ENCODE measurements around the gene NEK2.
"Not testable (repeated sequence)": the region's sequence is repeated elsewhere in the genome, so short reads cannot be mapped to it uniquely, and the experiment has no call there.

Gene NEK2

DNA sequence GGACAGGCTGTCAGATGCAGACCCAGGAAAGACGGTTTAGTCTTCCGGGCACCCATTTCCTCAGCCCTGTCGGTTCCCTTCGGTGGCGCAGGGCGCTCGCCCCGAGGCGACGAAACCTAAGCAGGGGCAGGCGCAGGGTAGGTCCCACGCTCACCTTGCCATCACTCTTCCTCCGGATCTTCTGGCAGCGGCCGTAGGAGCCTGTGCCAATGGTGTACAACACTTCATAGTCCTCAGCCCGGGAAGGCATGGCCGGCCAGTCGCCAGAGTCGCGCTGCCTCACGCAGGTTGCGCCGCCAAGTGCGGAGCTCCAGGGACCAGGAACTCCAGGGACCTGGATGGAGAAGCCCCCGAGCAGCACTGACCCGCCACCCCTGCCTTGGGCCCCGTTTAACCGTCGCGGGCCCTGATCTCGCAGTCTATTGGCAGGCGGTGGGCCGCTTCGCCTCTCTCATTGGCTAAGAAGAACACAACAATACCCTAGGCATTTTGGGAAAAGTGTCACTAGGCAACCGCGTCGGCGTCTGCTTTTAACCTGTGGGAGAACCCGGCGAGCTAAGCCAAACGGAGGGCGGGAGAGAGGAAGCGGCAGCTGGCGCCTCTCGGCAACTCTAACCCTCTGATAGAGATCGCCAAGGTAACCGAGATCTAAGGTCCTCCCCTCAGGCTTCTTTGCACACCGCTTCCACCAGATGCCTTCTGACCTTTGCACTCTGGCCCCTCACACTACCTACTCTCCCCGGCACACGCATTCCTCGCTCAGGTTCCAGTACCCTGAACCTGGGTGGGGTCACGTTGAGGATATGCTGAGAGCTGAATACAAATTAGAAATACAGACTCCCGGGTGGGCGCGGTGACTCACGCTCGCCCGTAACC, at the start of gene NEK2:
Gene NEK2, minus strand, starts transcription at position 392 of the 876 bp plus-strand sequence. Its CDS starts 142 bp downstream, at position 250.
- DNase-seq = peak; percentile 95

DNA sequence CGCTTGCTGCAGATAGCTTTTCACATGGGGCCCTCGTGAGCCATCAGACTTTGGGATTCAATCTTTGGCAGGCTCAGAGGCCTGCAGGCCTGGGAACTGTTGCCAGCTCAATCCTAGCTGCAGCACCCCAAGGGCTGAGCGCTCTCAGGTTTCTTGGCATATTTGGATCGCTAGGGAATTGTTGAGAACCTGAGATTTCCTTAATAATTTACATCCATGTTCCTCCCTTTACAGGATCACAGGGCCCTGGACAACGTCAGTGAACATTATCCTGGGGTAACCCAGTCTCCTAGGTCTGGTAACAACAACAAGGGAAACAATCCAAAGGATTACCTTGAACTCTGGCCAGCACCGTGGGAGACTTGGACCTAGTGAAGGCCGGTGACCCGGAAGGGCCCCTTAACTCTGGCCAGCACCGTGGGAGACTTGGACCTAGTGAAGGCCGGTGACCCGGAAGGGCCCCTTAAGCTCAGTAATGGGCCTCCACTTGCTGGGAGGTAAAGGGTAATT, 49.3 kb upstream of the NEK2 start:
- DNase-seq = no peak

GRCh38 chr1:211723273-211723672, 47.9 kb upstream of the NEK2 start:
- no peak for DNase-seq

DNA sequence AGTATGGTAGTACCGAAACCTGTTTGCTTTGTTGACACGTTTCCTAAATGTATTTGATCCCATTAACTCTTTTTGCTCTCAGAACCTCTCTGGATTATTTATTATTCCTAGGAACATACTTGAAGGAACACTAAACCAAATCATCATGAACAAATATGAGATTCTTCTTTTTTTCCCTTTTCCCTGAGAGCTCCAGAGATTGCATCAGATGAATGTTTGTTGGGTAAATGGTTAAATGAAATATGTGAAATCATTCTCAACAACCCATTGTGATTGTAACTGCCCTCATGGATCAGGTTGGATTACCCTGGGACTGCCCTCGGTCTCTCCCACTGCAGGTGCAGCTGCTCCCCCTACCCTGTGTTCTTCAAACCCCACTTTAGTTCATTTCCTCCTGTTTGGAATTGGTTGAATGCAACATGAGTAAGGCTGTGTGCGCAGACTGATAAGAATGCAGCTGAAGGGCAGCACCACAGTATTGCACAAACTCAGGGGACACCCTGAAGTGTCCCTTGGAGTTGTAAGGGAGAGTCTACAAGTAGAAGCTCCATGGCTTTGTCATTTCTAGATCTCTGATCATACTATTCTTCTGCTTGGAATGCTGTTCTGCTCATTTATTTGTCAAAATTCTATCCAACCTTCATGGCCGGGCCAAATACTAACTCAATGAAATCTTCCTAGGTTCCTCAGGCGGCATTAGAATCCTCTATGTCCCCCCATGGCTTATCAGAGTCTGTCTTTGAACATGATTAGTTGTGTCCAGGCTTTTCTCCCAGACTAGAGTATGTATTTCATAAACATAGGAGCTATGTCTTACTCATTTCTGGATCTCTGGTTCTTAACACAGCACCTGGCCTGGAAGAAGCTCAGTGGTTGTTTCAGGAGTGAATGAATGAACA, 47.1 kb upstream of the NEK2 start:
- DNase-seq = no peak

DNA sequence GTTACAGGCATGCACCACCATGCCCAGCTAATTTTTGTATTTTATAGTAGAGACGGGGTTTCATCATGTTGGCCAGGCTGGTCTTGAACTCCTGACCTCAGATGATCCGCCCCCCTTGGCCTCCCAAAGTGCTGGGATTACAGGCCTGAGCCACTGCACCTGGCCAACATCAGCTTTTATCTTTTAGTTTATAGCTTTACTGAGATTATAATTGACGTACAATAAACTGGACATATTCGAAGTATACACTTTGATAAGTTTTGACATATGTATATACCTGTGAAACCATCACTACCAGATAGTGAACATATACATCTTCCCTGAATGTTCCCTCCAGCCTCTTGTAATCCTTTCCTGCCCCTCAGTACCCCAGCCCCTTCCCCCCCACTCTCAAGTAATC, 41.1 kb upstream of the NEK2 start:
- not testable (repeated sequence) for DNase-seq

DNA sequence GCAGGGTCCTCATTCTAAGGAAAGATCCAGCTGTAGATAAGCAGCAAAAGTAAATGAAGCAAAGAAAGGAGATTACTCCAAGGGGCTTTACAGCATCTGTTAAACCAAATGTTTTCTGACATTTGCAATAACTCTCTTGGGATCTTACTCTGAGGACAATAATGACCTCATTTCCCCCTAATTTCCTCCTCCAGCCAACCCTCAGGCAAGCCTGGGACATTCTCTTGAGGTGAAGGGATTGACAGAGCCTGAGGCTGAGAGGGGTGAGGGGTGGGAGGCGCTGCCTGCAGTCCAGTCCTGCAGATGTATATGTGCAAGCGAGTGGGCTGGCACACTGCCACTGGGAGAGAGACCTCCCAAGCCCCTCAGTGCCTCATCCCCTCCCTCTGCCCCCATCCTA, 40.5 kb upstream of the NEK2 start:
- no peak for DNase-seq

- no peak for DNase-seq
These were observed 38.7 kb upstream of the NEK2 start for GRCh38 chr1:211714154-211714553.

- no peak for DNase-seq
These were observed 37.8 kb upstream of the NEK2 start for GRCh38 chr1:211713231-211713630.

DNA sequence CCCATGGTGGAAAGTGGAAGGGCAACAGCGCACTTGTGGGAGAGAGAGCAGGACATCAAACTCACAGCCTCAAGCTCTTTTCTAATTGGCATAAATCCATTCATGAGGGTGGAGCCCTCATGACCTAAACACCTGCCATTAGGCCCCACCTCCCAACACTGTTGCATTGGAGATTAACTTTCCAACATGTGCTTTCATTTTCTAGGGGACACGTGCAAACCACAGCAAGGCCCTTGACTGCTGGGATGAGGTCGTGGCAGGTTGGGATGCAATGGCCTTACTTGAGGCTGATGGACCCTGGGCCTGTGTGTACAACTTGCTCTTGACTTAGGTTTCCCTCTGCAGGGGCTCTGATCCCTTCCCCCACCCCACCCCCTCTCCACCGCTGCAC, 35.9 kb upstream of the NEK2 start:
- DNase-seq = no peak

DNA sequence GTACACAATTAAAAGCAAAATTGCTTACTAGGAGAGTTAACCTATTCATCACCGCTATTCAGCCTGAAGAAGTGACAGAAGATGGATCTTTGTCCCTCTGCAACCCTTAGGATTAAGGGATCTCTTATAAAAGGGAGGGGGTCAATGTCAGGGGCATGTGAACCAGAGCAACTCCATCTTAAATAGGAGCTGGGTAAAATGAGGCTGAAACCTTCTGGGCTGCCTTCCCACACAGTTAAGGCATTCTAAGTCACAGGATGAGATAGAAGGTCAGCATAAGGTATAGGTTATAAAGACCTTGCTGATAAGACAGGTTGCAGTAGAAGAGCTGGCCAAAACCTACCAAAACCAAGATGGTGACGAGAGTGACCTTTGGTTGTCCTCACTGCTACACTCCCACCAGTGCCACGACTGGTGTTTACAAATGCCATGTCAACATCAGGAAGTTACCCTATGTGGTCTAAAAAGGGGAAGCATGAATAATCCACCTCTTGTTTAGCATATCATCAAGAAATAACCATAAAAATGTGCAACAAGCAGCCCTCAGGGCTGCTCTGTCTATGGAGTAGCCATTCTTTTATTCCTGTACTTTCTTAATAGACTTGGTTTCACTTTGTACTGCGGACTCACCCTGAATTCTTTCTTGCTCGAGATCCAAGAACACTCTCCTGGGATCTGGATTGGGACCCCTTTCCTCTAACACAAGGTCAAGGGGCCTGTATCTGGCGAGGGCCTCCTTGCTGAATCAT, 35.3 kb upstream of the NEK2 start:
- no peak for DNase-seq

DNA sequence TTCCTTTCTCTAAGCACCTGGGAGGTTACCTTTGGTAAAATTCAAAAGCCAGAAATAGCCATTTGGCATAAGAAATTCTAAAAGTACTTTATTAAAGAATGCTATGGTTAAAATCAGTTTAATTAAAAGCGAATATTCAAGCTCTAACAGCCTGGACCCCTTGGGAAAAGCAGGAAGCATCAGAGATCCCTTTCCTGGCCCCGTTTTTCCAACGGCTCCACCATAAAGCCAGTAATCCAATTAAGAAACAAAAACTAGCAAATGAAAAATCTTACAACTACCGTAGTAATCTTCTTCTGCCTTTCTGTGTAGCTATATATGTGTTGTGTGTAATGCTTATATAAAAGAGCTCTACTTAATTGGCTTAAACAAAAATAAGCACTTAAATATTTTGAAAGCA, 33.5 kb upstream of the NEK2 start:
- no peak for DNase-seq

DNA sequence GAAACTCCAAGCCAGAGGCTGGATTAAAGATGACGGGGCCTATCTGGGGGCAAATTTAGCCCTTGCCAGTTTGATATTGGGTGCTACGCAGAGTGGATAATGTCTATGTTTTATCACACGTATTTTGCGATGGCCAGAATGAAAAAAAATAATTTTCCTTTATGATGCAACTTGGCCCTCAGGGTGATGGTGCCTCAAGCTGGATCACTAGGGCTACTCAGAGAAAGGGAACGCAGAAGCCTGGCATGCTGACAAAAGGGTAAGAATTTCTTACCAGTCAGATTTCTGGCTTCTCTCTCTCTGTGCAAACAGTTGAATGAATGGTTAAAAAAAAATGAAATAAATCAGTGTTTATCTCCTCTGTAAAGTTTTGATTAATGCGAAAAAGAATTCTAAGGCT, 32.6 kb upstream of the NEK2 start:
- no peak for DNase-seq

DNA sequence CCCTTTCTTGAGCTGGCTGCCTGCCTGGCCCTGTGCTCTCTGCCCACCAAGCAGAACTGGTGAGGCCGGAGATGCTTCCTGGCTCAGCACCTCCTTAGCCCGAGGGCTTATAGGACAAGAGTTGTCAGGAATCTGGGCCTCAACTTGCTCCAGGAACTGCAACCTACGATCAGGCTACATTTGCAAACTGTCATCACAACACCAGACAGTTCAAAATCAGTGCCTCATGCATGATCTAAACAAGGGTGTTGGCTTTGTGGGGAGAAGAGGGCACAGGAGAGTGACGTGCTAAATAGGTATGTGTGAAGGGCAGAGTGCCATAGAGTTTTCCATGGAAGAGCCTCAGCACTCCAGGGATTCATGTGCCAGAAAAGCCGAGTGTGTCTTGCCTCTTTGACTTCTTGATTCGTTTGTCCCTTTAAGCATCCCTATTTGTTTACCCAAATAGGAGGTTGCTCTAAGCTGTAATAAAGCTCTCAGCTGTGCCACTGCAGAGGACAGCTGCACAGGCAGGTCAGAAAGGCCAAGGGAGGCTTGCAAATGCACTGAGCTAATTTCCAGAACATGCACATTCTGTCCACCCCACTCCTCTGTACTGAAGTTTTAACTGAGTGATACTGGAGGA, 30.2 kb upstream of the NEK2 start:
- no peak for DNase-seq

DNA sequence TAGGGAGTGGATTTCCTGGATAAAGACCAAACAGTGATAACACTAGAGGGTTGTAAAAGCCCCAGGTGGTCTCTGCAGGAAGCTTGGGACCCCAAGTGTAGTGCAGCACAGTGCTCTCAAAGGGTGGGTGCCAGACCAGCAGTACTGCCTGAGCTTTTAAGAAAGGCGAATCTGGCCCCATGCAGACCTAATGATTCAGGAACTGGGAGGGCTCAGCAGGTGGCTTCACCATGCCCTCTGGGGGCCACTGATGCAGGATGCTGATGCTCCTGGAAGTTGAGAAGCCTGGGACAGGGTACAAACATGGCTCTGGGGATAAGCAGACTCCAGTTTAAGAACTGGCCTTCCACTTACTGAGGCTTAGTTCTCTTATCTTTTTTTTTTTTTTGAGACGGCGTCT, 29.1 kb upstream of the NEK2 start:
- no peak for DNase-seq

DNA sequence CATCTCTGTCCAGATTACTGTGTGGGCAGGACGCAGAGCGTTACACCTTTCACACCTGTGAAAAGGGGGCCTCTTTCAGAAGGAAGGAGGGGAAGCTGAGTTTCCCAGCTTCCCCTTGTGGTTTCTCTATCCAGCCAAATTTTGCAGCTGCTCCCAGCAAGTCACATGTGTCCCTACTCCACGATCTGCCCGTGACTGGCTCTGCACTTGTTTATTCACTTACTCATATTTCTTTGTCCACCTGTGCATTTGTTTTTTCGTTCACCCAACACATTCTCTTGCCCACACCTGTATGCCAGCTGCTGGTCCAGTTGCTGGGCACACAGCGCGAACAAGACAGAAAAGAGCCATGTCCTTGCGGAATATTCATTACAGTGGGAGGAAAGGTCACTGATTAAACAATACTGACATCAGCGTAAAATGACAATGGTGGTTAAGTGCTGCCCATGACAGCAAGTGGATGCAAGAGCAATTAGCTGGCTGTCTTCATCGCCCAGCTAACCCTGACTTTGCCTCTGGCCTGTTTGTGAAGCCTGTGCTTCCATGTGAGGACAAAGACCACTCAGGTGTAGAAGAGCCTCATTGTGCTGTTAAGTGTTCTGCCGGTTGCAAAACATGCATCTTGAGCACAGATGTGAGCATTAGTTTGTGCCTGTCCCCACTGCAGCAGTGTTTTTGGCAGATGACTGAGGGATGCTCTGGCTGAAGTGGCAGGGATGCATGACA, 28.6 kb upstream of the NEK2 start:
- DNase-seq = no peak

DNA sequence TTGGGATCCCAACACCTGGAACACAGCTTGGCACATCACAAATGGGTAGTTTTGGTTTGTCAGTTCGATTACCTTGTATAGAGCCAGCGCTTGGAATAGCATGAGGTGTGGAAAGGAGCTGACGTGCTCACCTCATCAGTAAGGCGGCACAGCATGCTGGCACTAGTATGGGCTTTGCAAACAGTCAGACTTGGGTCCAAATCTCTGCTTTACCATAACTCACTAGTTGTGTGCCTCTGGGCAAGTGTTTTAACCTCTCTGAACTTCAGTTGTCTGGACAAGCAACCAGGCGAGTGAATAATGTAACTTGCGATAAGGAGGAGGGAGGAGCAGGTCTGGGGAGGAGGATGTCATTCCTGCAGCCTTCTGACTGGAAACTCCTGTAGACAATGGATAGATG, 26.3 kb upstream of the NEK2 start:
- no peak for DNase-seq

GRCh38 chr1:211699059-211699458, 23.6 kb upstream of the NEK2 start:
- DNase-seq = no peak

DNA sequence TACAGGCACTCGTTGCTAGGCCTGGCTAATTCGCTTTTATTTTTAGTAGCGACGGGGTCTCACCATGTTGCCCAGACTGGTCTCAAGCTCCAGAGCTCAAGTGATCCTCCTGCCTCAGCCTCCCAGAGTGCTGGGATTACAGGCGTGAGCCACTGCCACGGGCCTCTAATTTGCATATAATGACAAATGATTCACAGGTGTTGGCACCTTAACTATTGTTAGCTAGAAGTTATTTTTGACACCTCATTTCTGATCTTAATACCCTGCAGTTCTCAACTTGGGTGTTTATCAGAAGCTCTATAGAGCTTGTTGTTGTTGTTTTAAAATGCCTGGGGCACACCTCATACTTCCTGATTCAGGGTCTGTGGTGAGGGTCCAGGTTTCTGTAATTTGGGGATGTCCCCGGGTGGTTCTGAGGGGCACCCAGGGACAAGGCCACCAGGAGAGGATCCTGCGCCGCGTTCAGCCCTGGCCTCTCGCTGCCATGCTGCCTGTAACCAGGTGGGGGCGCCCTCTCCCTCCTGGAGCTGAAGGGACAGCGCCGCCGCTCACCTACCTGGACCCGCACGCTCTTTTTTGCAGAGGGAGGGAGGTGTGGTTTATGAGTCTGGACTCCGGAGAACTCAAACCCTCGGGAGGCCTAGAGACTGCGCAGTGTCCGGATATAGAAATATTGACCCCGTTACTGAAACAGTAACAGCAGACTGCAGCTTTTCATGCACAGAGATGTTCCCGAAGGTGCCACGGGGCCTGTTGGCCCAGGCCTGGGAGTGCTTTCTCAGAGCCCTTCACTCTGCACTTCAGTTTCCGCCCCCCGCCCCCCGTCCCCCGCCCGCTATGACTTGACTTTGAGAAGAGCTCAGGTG, 23.0 kb upstream of the NEK2 start:
- no peak for DNase-seq

- no peak for DNase-seq
These were observed 21.9 kb upstream of the NEK2 start for GRCh38 chr1:211697356-211697755.

DNA sequence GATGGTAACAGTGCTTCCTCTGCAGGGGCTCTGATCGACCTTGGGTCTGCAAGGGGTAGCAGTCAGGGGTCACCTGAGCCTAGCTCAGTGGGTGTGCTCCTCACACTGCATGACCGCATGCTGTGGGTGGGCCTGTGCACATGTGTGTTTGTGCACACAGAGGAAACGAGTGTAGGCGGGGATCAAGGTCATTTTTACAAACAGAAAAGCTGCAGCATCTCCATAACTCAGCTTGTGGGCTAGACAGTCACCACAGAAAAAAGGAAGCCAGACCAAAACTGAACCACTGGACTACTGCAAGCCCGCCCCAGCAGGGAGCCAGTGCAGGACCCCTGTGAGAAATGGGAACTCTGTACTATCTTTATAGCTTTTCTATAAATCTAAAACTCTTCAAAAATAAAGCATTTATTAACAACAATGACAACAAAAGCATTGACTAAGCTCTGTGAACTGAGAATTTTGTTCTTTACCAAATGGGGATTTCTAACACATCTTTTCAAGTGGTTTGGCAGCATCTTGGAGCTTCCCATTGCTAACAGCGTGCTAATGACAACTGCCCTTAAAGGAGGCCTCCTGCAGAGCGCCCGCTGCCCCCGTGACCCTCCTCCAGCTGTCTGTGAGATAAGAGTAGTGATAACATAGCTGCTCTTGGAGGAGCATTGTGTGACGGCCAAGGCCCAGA, 19.9 kb upstream of the NEK2 start:
- no peak for DNase-seq

Measured in NCI-H2227 treated with DMSO at 0.1 percent for 48 hours (cell line).